CD4-positive, alpha-beta T cell treated with Interferon gamma for 1 hour (primary cell): ENCODE data around the gene HACD1.

Experiments used
- DNase-seq: peaks from one replicate; pipeline ENCODE4 v3.0.0-alpha.2; 2020

Gene HACD1

DNA sequence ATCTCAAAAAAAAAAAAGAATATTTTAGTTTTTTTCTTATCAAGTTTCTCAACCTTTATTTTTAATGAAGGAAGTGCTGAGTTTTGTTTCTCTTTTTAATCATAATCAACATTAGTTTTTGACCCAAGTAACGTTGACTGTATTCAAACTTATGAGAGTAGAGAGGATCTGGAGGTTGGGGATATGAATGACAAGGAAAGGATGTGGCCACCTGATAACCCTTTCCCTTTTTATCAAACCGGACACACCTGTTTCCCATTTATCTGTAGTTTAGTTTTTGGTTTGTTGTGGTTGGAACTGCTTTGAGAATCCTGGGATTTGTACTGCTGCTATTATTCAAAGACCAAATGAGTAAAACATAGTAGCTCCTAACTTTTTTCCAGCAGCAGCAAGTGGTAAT lies 38.6 kb downstream of the HACD1 start:
- no peak for DNase-seq

DNA sequence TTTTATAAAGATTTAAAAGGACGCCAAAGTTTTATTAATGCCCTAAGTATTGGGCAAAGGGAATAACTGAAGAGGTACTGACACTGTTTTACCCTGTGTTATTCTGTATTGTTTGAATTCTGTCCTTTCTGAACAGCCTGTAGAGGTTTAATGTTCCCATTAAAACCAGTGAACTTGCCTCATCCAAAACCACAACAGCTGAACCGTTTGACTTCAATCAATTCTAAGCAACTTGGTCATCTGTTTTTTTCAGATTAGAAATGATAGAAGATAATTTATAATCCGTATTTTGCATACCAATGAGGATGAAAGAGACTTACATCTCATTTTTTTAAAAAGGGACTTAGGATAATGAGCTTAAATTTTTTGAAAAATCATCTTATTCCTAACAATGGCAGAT lies 40.4 kb downstream of the HACD1 start:
- DNase-seq: no peak

DNA sequence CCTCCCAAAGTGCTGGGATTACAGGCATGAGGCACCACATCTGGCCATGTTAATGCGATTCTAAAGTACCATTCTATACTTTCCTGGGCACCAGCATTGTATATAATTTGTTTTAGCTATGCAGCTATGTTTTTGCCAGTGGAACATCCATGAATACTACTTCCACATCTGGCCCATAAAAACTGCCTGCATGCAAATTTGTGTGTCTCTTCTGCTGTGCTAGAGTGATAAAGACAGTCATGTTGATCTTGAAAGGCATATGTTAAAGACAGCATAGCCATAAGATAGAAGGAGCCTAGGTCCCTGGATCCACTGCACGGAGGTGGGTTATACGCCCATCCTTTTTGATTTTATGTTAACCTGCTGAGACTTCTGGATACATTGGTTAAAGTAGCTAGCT lies 52.3 kb downstream of the HACD1 start:
- DNase-seq: no peak

DNA sequence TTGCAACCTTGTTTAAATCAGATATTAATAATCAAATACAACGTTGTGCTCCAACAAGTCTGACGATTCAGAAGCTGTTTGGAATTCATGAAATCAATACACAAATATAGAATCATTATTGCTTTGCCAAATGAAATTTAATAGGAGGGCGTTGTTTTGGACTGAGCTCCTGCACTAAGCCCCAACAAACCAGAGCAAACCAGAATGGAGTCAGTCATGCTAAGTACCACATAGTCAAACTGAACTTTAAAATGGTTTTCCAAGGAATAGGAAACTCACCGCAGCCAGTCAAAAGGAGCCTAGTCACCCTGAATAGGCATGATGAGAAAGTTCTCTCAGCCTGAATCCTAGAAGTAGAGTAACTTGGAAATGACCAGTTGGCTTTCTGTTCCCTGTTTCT lies 53.7 kb downstream of the HACD1 start:
- DNase-seq: no peak

DNA sequence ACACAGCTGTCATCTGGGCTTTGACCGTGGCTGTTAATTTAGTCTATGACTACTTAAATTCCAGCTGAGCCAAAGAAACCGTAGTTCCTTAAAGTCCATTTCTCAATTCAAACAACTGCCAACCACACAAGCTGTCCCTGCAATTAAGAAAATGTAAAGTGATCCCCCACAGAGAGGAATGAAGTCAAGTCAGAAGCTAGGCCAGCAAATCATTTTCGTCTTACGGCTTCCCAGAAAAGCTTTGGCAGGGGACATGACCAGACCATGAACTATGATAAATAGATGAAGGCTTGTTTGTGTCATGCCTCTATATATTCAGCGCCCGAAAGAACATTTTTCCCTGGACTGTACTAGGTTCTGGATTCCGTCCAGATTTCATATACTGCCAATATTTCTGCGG lies 54.6 kb downstream of the HACD1 start:
- DNase-seq: no peak

DNA sequence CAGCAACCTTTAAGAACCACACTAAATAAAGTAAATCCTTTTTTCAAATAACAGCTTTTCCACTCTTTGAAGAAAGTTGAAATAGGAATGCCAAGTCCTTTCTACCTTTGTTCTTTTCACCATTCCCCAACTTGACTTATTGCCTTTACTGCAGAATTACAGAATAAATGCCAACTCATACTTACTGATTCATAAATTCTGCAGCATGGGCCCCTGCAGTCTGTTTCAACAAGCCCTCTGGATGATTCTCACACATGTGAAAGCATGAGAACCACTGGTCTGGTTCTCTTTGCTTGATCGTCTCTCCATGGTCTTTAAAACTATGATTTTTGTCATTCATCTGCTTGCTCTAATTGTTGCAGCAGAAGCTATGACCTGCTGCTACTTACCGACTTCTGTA lies 56.1 kb downstream of the HACD1 start:
- DNase-seq: no peak

DNA sequence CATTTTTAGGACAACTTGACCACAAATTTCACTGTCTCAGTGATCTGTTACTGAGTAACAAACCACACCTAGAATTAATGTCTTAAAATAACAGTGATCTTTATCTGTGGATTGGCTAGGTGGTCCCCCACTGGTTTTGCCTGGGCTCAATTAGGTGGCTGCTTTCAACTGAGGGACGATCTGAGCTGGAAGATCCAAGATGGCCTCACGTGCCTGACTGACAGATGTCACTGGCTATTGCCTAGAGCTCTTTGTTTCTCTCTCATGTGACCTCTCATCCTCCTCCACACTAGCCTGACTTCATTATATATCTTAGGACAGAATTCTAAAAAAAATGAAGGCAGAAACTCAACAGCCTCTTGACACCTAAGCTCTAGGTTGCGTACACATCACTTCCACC lies 59.7 kb downstream of the HACD1 start:
- DNase-seq: no peak

DNA sequence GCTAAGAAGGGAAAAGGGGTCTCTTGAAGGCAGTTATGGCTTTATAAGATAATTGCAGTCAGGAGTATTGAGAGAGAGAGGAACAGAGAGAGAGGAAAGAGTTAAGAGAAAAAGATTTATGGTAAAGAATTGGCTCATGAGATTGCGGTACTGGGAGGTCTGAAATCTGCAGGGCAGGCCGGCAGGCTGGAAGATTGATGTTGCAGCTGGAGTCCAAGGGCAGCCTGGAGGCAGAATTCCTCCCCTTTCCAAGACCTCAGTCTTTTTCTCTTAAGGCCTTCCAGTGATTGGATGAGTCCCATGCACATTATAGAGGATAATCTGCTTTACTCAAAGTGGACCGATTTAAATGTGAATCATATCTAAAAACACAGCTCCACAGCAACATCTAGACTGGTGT lies 68.4 kb downstream of the HACD1 start:
- no peak for DNase-seq

DNA sequence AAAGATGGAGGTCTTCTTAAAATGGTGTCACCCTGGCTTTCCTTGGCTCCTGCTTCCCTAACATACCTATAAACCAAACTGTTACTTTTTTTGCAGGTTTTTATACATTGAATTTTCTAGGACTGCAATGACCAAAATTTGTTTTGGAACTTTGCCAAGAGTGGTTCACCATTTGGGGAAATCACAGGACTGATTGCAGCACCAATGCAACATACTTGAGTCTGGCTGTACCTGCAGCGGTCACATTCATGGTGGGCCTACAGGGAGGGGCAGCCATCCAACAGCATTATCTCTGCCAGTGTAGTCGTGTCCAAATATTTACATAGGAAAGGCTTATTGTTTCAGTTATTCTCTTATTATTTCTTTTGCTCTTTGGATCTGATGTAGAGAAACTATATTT lies 69.0 kb downstream of the HACD1 start:
- no peak for DNase-seq

DNA sequence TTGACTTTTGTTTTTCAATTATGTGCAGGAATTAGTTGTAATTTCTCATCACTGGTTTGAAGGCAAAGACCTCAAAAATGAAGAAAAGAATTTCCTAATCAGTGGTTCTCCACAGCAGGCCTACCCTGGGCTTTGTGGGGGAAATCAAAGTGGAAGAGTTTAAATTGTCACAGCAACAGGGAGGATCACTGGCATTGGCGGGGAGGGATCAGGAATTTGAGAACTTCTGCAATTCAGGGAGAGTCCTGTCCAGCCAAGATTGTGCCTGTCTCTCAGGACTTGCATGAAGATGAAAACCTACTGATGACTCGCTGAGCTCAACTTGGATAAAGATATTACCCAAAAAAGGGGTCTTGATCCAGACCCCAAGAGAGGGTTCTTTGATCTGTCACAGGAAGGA lies 70.1 kb downstream of the HACD1 start:
- DNase-seq: no peak

DNA sequence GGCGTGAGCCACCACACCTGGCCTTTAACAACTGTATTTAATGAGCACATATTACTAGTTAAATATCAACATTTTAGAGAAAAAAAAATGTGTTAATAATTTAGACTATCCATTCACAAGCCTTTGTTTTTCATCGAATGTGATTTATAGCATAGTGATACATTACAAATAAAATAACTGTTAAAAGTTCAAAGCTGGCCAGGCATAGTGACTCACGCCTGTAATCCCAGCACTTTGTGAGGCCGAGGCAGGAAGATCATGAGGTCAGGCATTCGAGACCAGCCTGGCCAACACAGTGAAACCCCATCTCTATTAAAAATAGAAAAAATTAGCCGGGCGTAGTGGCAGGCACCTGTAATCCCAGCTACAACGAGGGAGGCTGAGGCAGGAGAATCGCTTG lies 72.7 kb downstream of the HACD1 start:
- no peak for DNase-seq
